Endothelial cell of umbilical vein (primary cell): ENCODE data around the gene KIF26B.

ENCODE experiments used
- EZH2 ChIP-seq: IDR thresholded peaks from 2 replicates; pipeline ENCODE4 v1.6.1; 2012; ENCODE audit warnings: borderline replicate concordance, low read depth, mild to moderate bottlenecking, moderate library complexity, low read length, inconsistent platforms; ENCODE audit not compliant: severe bottlenecking
- MYC ChIP-seq: IDR thresholded peaks from one replicate; pipeline ENCODE4 v1.6.1; 2011; ENCODE audit warnings: mild to moderate bottlenecking, low read depth, low read length
- POLR2A ChIP-seq: IDR thresholded peaks from 2 replicates; pipeline ENCODE4 v1.6.1; 2012; ENCODE audit warnings: low read depth, mild to moderate bottlenecking, control low read depth, low read length
- TF ChIP-seq, protein P1 (sequence below): IDR thresholded peaks from 2 replicates; pipeline ENCODE4 v1.6.1; 2011; ENCODE audit not compliant: insufficient read depth, insufficient read length
- TF ChIP-seq, protein P2 (sequence below), 2 donors: IDR thresholded peaks; 1 replicate in 1 of 2; 2 replicates in 1 of 2; pipeline ENCODE4 v1.5.1; 2011; ENCODE audit warnings: low read length in 2 of 2, mild to moderate bottlenecking in 2 of 2, moderate library complexity in 2 of 2, control low read depth in 1 of 2, inconsistent platforms in 1 of 2, low read depth in 1 of 2; ENCODE audit not compliant: insufficient read depth in 1 of 2; ENCODE audit errors: extremely low read depth in 1 of 2

DNA sequence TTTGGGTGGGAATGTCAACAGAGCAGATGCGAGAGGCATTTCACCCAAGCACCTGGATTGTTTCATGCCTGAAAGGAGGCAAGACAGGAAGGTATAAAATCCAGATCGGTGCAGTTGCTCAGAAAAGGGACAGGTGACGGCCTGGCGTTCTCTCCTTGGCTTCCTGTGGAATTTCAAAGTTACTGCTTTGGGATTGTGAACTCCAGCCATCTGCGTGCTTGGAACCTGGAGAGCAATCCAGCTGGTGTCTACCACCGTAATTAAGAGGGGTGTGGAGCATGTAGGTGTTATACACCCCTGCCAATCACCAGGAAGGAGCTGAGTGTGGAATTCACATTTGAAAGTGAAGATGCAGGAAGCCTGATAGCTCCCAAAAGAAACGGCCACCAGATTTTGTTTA is 286.1 kb downstream of the KIF26B start:
- TF ChIP-seq, protein P1, sequence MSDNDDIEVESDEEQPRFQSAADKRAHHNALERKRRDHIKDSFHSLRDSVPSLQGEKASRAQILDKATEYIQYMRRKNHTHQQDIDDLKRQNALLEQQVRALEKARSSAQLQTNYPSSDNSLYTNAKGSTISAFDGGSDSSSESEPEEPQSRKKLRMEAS = no peak
- TF ChIP-seq, protein P2, sequence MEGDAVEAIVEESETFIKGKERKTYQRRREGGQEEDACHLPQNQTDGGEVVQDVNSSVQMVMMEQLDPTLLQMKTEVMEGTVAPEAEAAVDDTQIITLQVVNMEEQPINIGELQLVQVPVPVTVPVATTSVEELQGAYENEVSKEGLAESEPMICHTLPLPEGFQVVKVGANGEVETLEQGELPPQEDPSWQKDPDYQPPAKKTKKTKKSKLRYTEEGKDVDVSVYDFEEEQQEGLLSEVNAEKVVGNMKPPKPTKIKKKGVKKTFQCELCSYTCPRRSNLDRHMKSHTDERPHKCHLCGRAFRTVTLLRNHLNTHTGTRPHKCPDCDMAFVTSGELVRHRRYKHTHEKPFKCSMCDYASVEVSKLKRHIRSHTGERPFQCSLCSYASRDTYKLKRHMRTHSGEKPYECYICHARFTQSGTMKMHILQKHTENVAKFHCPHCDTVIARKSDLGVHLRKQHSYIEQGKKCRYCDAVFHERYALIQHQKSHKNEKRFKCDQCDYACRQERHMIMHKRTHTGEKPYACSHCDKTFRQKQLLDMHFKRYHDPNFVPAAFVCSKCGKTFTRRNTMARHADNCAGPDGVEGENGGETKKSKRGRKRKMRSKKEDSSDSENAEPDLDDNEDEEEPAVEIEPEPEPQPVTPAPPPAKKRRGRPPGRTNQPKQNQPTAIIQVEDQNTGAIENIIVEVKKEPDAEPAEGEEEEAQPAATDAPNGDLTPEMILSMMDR (IDR thresholded peaks at IDR 0.05; ENCODE audit: extremely low read depth in 1 of 2, insufficient read depth in 1 of 2, low read depth in 1 of 2, low read length in 2 of 2) = no peak
- no peak for TF ChIP-seq EZH2
- no peak for TF ChIP-seq POLR2A
- TF ChIP-seq MYC = no peak
